GM12874 (cell line): ENCODE measurements around the gene LRRC75A.

ENCODE experiments used
- TF ChIP-seq, protein P1 (sequence below): IDR thresholded peaks from 2 replicates; pipeline ENCODE4 v1.5.1; 2011; ENCODE audit warnings: low read depth, mild to moderate bottlenecking, control low read depth, low read length, moderate library complexity; ENCODE audit not compliant: insufficient read depth

LRRC75A gene

GRCh38 chr17:16517477-16517876, 25.5 kb upstream of the LRRC75A start:
- TF ChIP-seq, protein P1, sequence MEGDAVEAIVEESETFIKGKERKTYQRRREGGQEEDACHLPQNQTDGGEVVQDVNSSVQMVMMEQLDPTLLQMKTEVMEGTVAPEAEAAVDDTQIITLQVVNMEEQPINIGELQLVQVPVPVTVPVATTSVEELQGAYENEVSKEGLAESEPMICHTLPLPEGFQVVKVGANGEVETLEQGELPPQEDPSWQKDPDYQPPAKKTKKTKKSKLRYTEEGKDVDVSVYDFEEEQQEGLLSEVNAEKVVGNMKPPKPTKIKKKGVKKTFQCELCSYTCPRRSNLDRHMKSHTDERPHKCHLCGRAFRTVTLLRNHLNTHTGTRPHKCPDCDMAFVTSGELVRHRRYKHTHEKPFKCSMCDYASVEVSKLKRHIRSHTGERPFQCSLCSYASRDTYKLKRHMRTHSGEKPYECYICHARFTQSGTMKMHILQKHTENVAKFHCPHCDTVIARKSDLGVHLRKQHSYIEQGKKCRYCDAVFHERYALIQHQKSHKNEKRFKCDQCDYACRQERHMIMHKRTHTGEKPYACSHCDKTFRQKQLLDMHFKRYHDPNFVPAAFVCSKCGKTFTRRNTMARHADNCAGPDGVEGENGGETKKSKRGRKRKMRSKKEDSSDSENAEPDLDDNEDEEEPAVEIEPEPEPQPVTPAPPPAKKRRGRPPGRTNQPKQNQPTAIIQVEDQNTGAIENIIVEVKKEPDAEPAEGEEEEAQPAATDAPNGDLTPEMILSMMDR: no peak

DNA sequence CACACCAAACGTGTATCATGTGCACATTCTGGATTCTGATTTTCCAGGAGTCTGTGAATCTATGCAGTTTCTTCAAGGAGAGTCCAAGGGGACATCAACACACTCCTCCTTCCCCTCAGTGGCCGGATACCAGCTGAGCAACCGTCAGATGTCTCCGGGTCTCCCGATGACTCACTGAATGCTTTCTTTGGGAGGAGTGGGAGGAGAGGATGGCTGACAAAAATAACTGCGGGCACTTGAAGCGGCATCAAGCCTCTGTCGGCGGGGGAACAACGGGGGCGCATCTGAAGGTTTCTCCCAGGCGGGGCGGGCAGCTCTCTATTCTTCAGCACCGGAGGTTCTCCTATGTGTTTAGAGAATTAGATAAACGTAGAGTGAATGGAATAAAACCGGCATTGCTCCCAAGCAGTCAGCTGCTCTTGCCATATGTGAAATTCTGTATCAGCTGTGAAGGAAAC, 24.6 kb upstream of the LRRC75A start:
- TF ChIP-seq, protein P1: no peak

DNA sequence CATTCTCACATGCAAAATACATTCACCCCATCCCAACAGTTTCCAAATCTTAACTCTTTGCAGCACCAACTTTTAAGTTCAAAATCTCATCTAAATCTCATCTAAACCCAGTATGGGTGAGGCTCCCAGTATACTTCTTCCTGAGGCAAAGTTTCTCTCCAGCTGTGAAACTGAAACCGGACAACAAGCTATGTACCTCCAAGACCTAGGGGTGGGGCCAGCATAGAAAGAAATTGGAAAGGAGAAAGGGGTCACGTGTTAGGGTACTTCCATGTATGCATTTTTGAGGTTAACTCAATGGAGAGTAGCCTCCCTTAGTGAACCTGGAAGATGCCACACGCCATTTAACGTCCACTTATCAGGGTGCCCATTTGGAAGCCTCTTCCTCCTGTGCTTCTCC, 23.9 kb upstream of the LRRC75A start:
- TF ChIP-seq, protein P1: no peak

DNA sequence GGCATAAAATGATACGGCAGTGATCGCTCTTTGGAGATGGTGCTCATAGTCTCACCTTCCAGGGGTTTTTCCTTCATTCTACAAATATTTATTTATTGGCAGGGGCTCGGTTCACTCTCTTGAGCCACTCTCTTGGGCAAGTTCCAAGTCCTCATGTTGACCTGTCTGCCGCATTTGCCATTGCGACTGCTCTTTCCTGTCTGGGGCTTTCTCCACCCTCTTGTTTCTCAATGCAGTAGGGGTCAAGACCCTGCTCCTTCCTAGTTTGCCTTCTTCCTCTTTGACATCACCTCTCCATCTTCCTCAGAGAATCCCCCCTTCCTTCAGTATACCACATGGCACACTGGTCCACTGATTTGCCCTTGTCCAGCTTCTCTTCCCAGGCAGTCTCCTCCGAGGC, 21.9 kb upstream of the LRRC75A start:
- TF ChIP-seq, protein P1: no peak

DNA sequence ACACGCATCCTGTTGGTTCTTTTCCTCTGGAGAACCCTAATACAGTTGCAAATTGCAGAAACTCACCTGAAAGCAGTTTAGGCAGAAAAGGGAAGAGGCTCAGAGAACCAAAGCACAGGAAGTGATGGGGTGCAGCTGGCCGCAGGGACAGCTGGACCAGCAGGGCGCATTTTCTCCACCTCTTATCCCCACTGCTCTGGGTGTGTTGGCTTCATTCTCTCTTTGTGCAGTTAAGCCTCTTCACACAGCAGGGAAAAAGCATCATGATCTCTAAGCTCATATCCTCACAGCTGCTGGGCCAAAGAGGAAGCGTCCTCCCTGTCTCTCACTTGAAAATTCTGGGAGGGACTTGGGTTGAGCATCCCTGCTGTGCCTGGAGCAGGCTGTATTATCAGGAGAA, 20.0 kb upstream of the LRRC75A start:
- TF ChIP-seq, protein P1: no peak

GRCh38 chr17:16511593-16511992, 19.6 kb upstream of the LRRC75A start:
- TF ChIP-seq, protein P1: no peak

GRCh38 chr17:16507918-16508533, 16.0 kb upstream of the LRRC75A start:
- TF ChIP-seq, protein P1: no peak
